Neuronal stem cell (in vitro differentiated cells): ENCODE data around the gene COL4A4.

Experiments used
- DNase-seq: peaks from one replicate; pipeline ENCODE4 v3.0.0-alpha.2; 2013; ENCODE audit warnings: low spot score
- H2AFZ ChIP-seq: one replicate; pipeline ENCODE4 v1.6.1; 2013; ENCODE audit warnings: mild to moderate bottlenecking, low read length, inconsistent platforms
- H2AK5ac ChIP-seq: 2 replicates; pipeline ENCODE4 v1.6.1; 2013; ENCODE audit warnings: low read depth, mild to moderate bottlenecking, inconsistent platforms, low read length, moderate library complexity, mixed read lengths
- H2BK120ac ChIP-seq: 2 replicates; pipeline ENCODE4 v1.6.1; 2013; ENCODE audit warnings: low read depth, mild to moderate bottlenecking, inconsistent platforms, low read length, moderate library complexity, mixed read lengths
- H2BK12ac ChIP-seq: one replicate; pipeline ENCODE4 v1.6.1; 2013; ENCODE audit warnings: low read length, inconsistent platforms
- H2BK15ac ChIP-seq: 2 replicates; pipeline ENCODE4 v1.6.1; 2013; ENCODE audit warnings: mild to moderate bottlenecking, low read length, inconsistent platforms, mixed read lengths
- H2BK5ac ChIP-seq: one replicate; pipeline ENCODE4 v1.6.1; 2013; ENCODE audit warnings: inconsistent platforms, mild to moderate bottlenecking, low read length, moderate library complexity
- H3K14ac ChIP-seq: one replicate; pipeline ENCODE4 v1.6.1; 2013; ENCODE audit warnings: low read length, inconsistent platforms
- H3K18ac ChIP-seq: 2 replicates; pipeline ENCODE4 v1.6.1; 2013; ENCODE audit warnings: low read length, inconsistent platforms
- H3K23ac ChIP-seq: 2 replicates; pipeline ENCODE4 v1.6.1; 2013; ENCODE audit warnings: low read depth, mild to moderate bottlenecking, mixed read lengths, low read length, inconsistent platforms; ENCODE audit not compliant: poor library complexity
- H3K27ac ChIP-seq: replicated peaks from 3 replicates; pipeline ENCODE4 v1.5.1; 2013; ENCODE audit warnings: low read length, inconsistent platforms
- H3K27me3 ChIP-seq, 3 experiments: 2 replicates each; pipeline ENCODE4 v1.6.1; 2013; ENCODE audit warnings: low read length in 3 of 3, mild to moderate bottlenecking in 2 of 3, inconsistent platforms in 1 of 3, low read depth in 1 of 3, mixed read lengths in 1 of 3, moderate library complexity in 1 of 3; ENCODE audit not compliant: control insufficient read depth in 3 of 3, insufficient read depth in 3 of 3
- H3K36me3 ChIP-seq, 2 donors: replicated peaks in 1 of 2; 2 replicates each; pipeline ENCODE4 v1.6.1; 2013; ENCODE audit warnings: low read length in 2 of 2; ENCODE audit not compliant: control insufficient read depth in 2 of 2, insufficient read depth in 2 of 2
- H3K4ac ChIP-seq: 2 replicates; pipeline ENCODE4 v1.6.1; 2013; ENCODE audit warnings: inconsistent platforms, mild to moderate bottlenecking, low read length, moderate library complexity
- H3K4me1 ChIP-seq, 2 donors: 1 replicate in 1 of 2; 2 replicates in 1 of 2; pipeline ENCODE4 v1.6.1; 2013; ENCODE audit warnings: low read length in 2 of 2, low read depth in 1 of 2; ENCODE audit not compliant: control insufficient read depth in 2 of 2, insufficient read depth in 1 of 2
- H3K4me2 ChIP-seq: one replicate; pipeline ENCODE4 v1.6.1; 2013; ENCODE audit warnings: mild to moderate bottlenecking, low read length, inconsistent platforms; ENCODE audit not compliant: insufficient read depth, poor library complexity, severe bottlenecking
- H3K4me3 ChIP-seq, 2 donors: 2 replicates each; pipeline ENCODE4 v1.5.1; 2013; ENCODE audit warnings: low read length in 2 of 2, mild to moderate bottlenecking in 2 of 2, inconsistent platforms in 1 of 2, moderate library complexity in 1 of 2
- H3K79me1 ChIP-seq: one replicate; pipeline ENCODE4 v1.6.1; 2013; ENCODE audit warnings: low read depth, mild to moderate bottlenecking, inconsistent platforms, low read length, moderate library complexity
- H3K9ac ChIP-seq: one replicate; pipeline ENCODE4 v1.6.1; 2013; ENCODE audit warnings: mild to moderate bottlenecking, low read depth, low read length, inconsistent platforms; ENCODE audit not compliant: poor library complexity
- H3K9me3 ChIP-seq, 2 donors: replicated peaks in 1 of 2; 2 replicates each; pipeline versions ENCODE3 to v1.6.1; 2013; ENCODE audit warnings: low read length in 2 of 2, mild to moderate bottlenecking in 2 of 2, inconsistent platforms in 1 of 2, low read depth in 1 of 2, mixed read lengths in 1 of 2, moderate library complexity in 1 of 2; ENCODE audit not compliant: control insufficient read depth in 2 of 2, insufficient read depth in 1 of 2
- H4K8ac ChIP-seq: one replicate; pipeline ENCODE4 v1.6.1; 2013; ENCODE audit warnings: low read depth, mild to moderate bottlenecking, inconsistent platforms, low read length, moderate library complexity
- H4K91ac ChIP-seq: one replicate; pipeline ENCODE4 v1.6.1; 2013; ENCODE audit warnings: low read length, low read depth, mild to moderate bottlenecking, inconsistent platforms; ENCODE audit not compliant: poor library complexity
- WGBS, 2 donors: extraction: QIAGEN DNeasy Blood & Tissue Kit; methylation state at CpG; one replicate each; pipeline ENCODE4 v1.1.7; 2013; ENCODE audit warnings: missing lambda C conversion rate in 2 of 2, mixed read lengths in 1 of 2; ENCODE audit not compliant: insufficient read length in 2 of 2, insufficient replicate concordance in 1 of 2; ENCODE audit errors: extremely low coverage in 2 of 2; 5-methylcytosine and 5-hydroxymethylcytosine counted together

The COL4A4 gene

GRCh38 chr2:227163485-227163997 is 464 bp downstream of the COL4A4 start:
- no peaks in the 10 kb centered on the region for H3K79me1 ChIP-seq
- H3K27me3 ChIP-seq, result peaks cover 6 to 78% (median 33%) of the 10 kb centered on the region in 3 experiments
- no peak overlapping the region for H2BK12ac ChIP-seq
- H3K18ac ChIP-seq, result peak overlapping the region; percentile 75
- H3K9me3 ChIP-seq, result no peaks in the 10 kb centered on the region
- H2AFZ ChIP-seq, result peak overlapping the region; percentile 85
- H2BK15ac ChIP-seq, result no peak overlapping the region
- H3K4me2 ChIP-seq, result peak overlapping the region; percentile 100
- H3K4me3 ChIP-seq, result peak overlapping the region in 1 of 2 donors; percentile 80
- no peak overlapping the region for H2AK5ac ChIP-seq
- H2BK120ac ChIP-seq, result no peak overlapping the region
- H3K4me1 ChIP-seq, result peaks cover 2 to 9% of the 10 kb centered on the region in 2 donors
- H4K8ac ChIP-seq, result peak overlapping the region; percentile 2
- H3K36me3 ChIP-seq, result no peaks in the 10 kb centered on the region
- no peak for DNase-seq
- no peak overlapping the region for H2BK5ac ChIP-seq
- no peak overlapping the region for H3K27ac ChIP-seq
- no peak overlapping the region for H4K91ac ChIP-seq
- no peak overlapping the region for H3K23ac ChIP-seq
- H3K9ac ChIP-seq, result no peak overlapping the region
- no peak overlapping the region for H3K14ac ChIP-seq
- WGBS, 2 donors, result no CpG with 5 or more reads among the region's 20 CpGs
- no peak overlapping the region for H3K4ac ChIP-seq

GRCh38 chr2:227161947-227162346 is 2.1 kb downstream of the COL4A4 start:
- no peak overlapping the region for H4K8ac ChIP-seq
- no peak overlapping the region for H3K4ac ChIP-seq
- H3K27me3 ChIP-seq, result peaks cover 6 to 64% (median 33%) of the 10 kb centered on the region in 3 experiments
- H3K4me1 ChIP-seq, result peaks cover 2 to 9% of the 10 kb centered on the region in 2 donors
- H3K9me3 ChIP-seq, result no peaks in the 10 kb centered on the region
- H4K91ac ChIP-seq, result no peak overlapping the region
- H2AK5ac ChIP-seq, result no peak overlapping the region
- no peak overlapping the region for H2BK15ac ChIP-seq
- H2BK120ac ChIP-seq, result no peak overlapping the region
- H3K27ac ChIP-seq, result no peak overlapping the region
- no peak overlapping the region for H3K14ac ChIP-seq
- H3K79me1 ChIP-seq, result no peaks in the 10 kb centered on the region
- H2AFZ ChIP-seq, result no peak overlapping the region
- DNase-seq, result no peak
- H2BK5ac ChIP-seq, result no peak overlapping the region
- no peak overlapping the region for H3K9ac ChIP-seq
- no peak overlapping the region for H3K18ac ChIP-seq
- no peak overlapping the region for H2BK12ac ChIP-seq
- no peaks in the 10 kb centered on the region for H3K36me3 ChIP-seq
- H3K4me3 ChIP-seq, result no peak overlapping the region
- H3K4me2 ChIP-seq, result no peak overlapping the region
- no peak overlapping the region for H3K23ac ChIP-seq

GRCh38 chr2:227160164-227160563 is 3.8 kb downstream of the COL4A4 start:
- no peaks in the 10 kb centered on the region for H3K9me3 ChIP-seq
- no peak overlapping the region for H4K8ac ChIP-seq
- H2BK120ac ChIP-seq, result no peak overlapping the region
- H3K14ac ChIP-seq, result no peak overlapping the region
- H3K4me2 ChIP-seq, result no peak overlapping the region
- no peak overlapping the region for H2BK5ac ChIP-seq
- H4K91ac ChIP-seq, result no peak overlapping the region
- H2BK15ac ChIP-seq, result no peak overlapping the region
- H3K27ac ChIP-seq, result no peak overlapping the region
- H2BK12ac ChIP-seq, result no peak overlapping the region
- H3K27me3 ChIP-seq, result peaks cover 6 to 47% (median 32%) of the 10 kb centered on the region in 3 experiments
- H3K23ac ChIP-seq, result no peak overlapping the region
- no peak for DNase-seq
- H3K9ac ChIP-seq, result no peak overlapping the region
- H3K36me3 ChIP-seq, result no peaks in the 10 kb centered on the region
- no peak overlapping the region for H2AFZ ChIP-seq
- WGBS, 2 donors, result no CpG with 5 or more reads among the region's 2 CpGs
- H3K4ac ChIP-seq, result no peak overlapping the region
- no peak overlapping the region for H3K4me3 ChIP-seq
- no peak overlapping the region for H3K18ac ChIP-seq
- H3K79me1 ChIP-seq, result no peaks in the 10 kb centered on the region
- H3K4me1 ChIP-seq, result peaks cover 2 to 9% of the 10 kb centered on the region in 2 donors
- no peak overlapping the region for H2AK5ac ChIP-seq

GRCh38 chr2:227154986-227155774 is 8.8 kb downstream of the COL4A4 start:
- Histone ChIP-seq H3K79me1 (no peaks in the 10 kb centered on the region), H2BK12ac (no peak overlapping the region), H3K4ac (no peak overlapping the region), H2BK15ac (no peak overlapping the region), H3K27me3 (no peaks in the 10 kb centered on the region), H2AFZ (no peak overlapping the region), H3K36me3 (no peaks in the 10 kb centered on the region), H3K18ac (no peak overlapping the region), H3K14ac (no peak overlapping the region), H3K4me2 (no peak overlapping the region), H3K4me1 (no peaks in the 10 kb centered on the region), H4K8ac (no peak overlapping the region), H2BK120ac (no peak overlapping the region), H3K9me3 (no peaks in the 10 kb centered on the region), H3K4me3 (no peak overlapping the region), H2BK5ac (no peak overlapping the region), H3K9ac (no peak overlapping the region), H2AK5ac (no peak overlapping the region), H4K91ac (no peak overlapping the region), H3K27ac (no peak overlapping the region), H3K23ac (no peak overlapping the region)
- no peak for DNase-seq
- no CpG with 5 or more reads among the region's 6 CpGs for WGBS, 2 donors
